ENCODE results near the gene CXCR3.

The CXCR3 gene

DNA sequence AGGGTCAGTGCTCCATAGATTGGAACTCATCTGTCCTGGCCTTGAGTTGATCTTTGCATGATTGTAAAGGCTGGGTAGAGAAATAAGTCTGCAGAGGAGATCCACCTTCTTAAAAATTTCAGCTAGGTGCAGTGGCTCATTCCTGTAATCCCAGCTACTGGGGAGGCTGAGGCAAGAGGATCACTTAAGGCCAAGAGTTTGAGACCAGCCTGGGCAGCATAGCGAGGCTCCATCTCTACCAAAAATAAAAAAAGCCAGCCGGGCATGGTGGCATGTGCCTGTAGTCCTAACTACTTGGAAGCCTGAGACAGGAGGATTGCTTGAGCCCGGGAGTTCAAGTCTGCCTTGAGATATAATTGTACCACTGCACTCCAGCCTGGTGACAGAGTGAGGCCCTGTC, 476 bp upstream of the CXCR3 start:
- no peak overlapping the region for H3K4me3 ChIP-seq (ENCODE audit: low read depth, low read length)
- DNase-seq (ENCODE audit: low read depth), result no peak
- TF ChIP-seq MAX (IDR thresholded peaks at IDR 0.05; ENCODE audit: low read depth, low read length) (no peak), MYC (IDR thresholded peaks at IDR 0.05; ENCODE audit: low read depth, low read length) (no peak), POLR2A (IDR thresholded peaks at IDR 0.05; ENCODE audit: extremely low read depth, insufficient read length) (no peak)
- TF ChIP-seq, protein P1, sequence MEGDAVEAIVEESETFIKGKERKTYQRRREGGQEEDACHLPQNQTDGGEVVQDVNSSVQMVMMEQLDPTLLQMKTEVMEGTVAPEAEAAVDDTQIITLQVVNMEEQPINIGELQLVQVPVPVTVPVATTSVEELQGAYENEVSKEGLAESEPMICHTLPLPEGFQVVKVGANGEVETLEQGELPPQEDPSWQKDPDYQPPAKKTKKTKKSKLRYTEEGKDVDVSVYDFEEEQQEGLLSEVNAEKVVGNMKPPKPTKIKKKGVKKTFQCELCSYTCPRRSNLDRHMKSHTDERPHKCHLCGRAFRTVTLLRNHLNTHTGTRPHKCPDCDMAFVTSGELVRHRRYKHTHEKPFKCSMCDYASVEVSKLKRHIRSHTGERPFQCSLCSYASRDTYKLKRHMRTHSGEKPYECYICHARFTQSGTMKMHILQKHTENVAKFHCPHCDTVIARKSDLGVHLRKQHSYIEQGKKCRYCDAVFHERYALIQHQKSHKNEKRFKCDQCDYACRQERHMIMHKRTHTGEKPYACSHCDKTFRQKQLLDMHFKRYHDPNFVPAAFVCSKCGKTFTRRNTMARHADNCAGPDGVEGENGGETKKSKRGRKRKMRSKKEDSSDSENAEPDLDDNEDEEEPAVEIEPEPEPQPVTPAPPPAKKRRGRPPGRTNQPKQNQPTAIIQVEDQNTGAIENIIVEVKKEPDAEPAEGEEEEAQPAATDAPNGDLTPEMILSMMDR (IDR thresholded peaks at IDR 0.05; ENCODE audit: low read depth, low read length), result no peak

DNA sequence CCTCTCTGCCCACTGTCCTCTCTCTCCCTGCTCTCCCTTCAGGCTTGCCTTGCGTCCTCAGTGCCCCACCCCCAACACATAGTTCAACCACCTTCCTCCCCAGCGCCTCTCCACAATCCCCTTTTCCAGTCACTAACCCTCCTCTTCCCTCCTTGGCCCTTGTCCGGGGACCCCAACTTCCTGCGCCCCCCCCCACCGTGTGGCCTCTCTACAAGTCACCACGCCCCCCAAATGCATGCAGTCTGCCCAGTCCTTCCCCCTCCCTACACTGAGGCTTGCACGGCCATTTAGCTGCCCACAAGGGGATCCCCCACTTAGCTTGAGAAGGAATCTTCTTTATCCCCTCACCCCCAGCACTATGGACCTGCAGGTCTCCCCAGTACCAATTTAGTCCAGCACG, 569 bp downstream of the CXCR3 start:
- TF ChIP-seq POLR2A (IDR thresholded peaks at IDR 0.05; ENCODE audit: extremely low read depth, insufficient read length), result no peak
- TF ChIP-seq, protein P1 (IDR thresholded peaks at IDR 0.05; ENCODE audit: low read depth, low read length), result no peak
- no peak for TF ChIP-seq MAX (IDR thresholded peaks at IDR 0.05; ENCODE audit: low read depth, low read length)
- no peak overlapping the region for H3K4me3 ChIP-seq (ENCODE audit: low read depth, low read length)
- DNase-seq (ENCODE audit: low read depth), result peak; percentile 34

GRCh38 chrX:71616672-71617529, 1.4 kb downstream of the CXCR3 start:
- TF ChIP-seq MAX (IDR thresholded peaks at IDR 0.05; ENCODE audit: low read depth, low read length) (no peak), MYC (IDR thresholded peaks at IDR 0.05; ENCODE audit: low read depth, low read length) (no peak), POLR2A (IDR thresholded peaks at IDR 0.05; ENCODE audit: extremely low read depth, insufficient read length) (no peak)
- TF ChIP-seq, protein P1 (IDR thresholded peaks at IDR 0.05; ENCODE audit: low read depth, low read length), result no peak
- no peak overlapping the region for H3K4me3 ChIP-seq (ENCODE audit: low read depth, low read length)
- peak; percentile 31 for DNase-seq (ENCODE audit: low read depth)

GRCh38 chrX:71615954-71616353, 2.4 kb downstream of the CXCR3 start:
- no peak for TF ChIP-seq MAX (IDR thresholded peaks at IDR 0.05; ENCODE audit: low read depth, low read length)
- TF ChIP-seq, protein P1 (IDR thresholded peaks at IDR 0.05; ENCODE audit: low read depth, low read length), result no peak
- no peak for TF ChIP-seq MYC (IDR thresholded peaks at IDR 0.05; ENCODE audit: low read depth, low read length)
- TF ChIP-seq POLR2A (IDR thresholded peaks at IDR 0.05; ENCODE audit: extremely low read depth, insufficient read length), result no peak
- no peak overlapping the region for H3K4me3 ChIP-seq (ENCODE audit: low read depth, low read length)
- no peak for DNase-seq (ENCODE audit: low read depth)

DNA sequence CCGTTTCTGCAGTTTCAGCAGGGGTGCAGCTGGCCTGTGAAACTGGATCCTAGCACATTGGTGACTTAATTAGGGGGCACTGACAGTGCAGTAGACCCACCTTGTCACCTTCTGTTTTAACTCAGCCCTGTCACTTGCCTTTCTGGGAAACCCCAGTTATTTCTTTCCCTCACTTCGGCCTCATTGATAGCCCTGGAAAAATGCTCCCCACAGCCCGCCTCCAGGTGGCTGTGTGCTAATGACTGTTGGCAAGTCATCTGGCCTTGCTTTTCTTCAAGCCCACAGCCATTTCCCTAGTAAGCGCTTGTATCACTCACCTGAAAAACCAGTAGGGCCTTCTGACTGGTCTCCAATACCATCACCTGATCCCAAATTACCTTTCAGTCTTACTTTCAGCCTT, 3.3 kb downstream of the CXCR3 start:
- TF ChIP-seq MAX (IDR thresholded peaks at IDR 0.05; ENCODE audit: low read depth, low read length) (no peak), POLR2A (IDR thresholded peaks at IDR 0.05; ENCODE audit: extremely low read depth, insufficient read length) (no peak), MYC (IDR thresholded peaks at IDR 0.05; ENCODE audit: low read depth, low read length) (no peak)
- TF ChIP-seq, protein P1 (IDR thresholded peaks at IDR 0.05; ENCODE audit: low read depth, low read length), result no peak
- no peak for DNase-seq (ENCODE audit: low read depth)
- no peak overlapping the region for H3K4me3 ChIP-seq (ENCODE audit: low read depth, low read length)

Measured in NB4 (cell line).